T-helper 1 cell treated with Interleukin-12 subunit alpha and Interleukin-12 subunit beta and Interleukin-4 antibody, amounts not matched to agents 30 μg/mL and 1 μg/mL, for 36 hours (primary cell): Measurements from ENCODE around the gene GGCX.

ENCODE experiments used
- H3K27ac Mint-ChIP-seq: one replicate; pipeline ENCODE4 v1.8.0; 2021; ENCODE audit warnings: mild to moderate bottlenecking, mixed read lengths
- H3K27me3 Mint-ChIP-seq: one replicate; pipeline ENCODE4 v1.8.0; 2021; ENCODE audit warnings: low read depth, mixed read lengths
- H3K36me3 Mint-ChIP-seq: one replicate; pipeline ENCODE4 v1.8.0; 2021; ENCODE audit warnings: low read depth, mixed read lengths
- H3K4me1 Mint-ChIP-seq: one replicate; pipeline ENCODE4 v1.8.0; 2021; ENCODE audit warnings: low read depth, mixed read lengths
- H3K4me3 Mint-ChIP-seq: one replicate; pipeline ENCODE4 v1.8.0; 2021; ENCODE audit warnings: mild to moderate bottlenecking, moderate library complexity, mixed read lengths
- H3K9me3 Mint-ChIP-seq: one replicate; pipeline ENCODE4 v1.8.0; 2021; ENCODE audit warnings: mixed read lengths

GGCX gene

DNA sequence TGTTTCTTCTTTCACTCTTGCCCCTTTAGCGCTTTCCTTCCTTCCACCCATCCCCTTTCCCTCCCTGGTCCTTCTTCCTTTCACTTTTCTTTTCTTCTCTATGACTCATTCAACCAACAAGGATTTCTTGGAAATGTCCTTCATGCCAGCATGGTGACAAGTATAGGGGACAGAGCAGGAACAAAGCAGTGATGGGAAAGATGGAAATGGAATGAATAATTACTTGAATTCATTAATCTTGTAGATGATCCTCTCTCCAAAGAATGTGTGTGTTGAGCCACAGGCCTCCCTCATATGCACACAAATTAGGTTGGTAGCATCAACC, 24.4 kb upstream of the GGCX start:
- peaks cover 27% of the 10 kb centered on the region for H3K36me3 Mint-ChIP-seq
- no peaks in the 10 kb centered on the region for H3K27me3 Mint-ChIP-seq
- H3K4me1 Mint-ChIP-seq: peaks cover 42% of the 10 kb centered on the region
- no peaks in the 10 kb centered on the region for H3K9me3 Mint-ChIP-seq
- H3K4me3 Mint-ChIP-seq: peak overlapping the region; percentile 88
- peak overlapping the region; percentile 91 for H3K27ac Mint-ChIP-seq

DNA sequence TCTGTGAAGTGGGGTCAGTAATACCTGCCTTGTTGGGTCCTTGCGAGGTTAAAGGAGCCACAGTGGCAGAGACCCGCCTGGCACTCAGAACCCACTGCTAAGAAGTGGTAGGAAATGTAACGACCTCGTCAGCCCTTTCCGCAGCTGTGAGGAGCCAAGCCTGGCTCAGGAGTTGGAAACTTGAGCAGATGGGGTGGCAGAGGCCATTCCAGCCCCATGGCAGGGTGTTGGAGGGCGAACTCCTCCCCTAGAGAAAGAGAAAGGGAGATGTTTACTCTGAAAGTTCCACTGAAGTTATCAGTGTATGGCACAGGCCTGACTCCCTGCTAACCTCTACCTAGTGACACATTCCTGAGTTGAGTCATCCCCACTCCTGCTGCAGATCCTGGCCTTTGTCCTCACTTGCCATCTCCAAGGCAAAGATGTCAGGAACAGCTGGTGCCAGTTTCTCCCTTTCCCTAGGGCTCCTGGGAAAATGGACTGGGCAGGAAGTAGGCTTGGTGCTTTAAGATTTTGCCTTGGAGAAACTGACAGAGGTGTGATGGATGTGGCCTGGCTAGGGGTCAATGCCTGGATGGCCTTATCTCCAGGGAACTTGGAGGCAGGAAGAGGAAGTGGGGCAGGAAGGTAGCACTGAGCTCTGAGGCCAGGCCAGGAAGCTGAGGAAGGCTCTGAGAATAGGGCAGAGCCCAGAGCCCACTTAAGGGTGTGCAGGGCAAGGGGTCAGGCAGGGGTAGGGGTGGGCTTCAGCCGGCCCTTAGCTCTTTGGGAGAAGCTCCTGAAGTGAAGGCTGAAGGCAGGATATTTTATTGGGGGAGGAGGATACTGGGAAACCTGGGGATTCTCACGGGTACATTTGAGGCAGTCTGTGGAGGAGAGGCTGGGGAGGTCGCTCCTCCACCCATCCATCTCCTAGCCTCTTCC, 23.8 kb upstream of the GGCX start:
- Mint-ChIP-seq H3K36me3 (peaks cover 28% of the 10 kb centered on the region), H3K9me3 (no peaks in the 10 kb centered on the region), H3K27me3 (no peaks in the 10 kb centered on the region), H3K4me1 (peaks cover 46% of the 10 kb centered on the region), H3K4me3 (peak overlapping the region; percentile 88), H3K27ac (peak overlapping the region; percentile 91)

DNA sequence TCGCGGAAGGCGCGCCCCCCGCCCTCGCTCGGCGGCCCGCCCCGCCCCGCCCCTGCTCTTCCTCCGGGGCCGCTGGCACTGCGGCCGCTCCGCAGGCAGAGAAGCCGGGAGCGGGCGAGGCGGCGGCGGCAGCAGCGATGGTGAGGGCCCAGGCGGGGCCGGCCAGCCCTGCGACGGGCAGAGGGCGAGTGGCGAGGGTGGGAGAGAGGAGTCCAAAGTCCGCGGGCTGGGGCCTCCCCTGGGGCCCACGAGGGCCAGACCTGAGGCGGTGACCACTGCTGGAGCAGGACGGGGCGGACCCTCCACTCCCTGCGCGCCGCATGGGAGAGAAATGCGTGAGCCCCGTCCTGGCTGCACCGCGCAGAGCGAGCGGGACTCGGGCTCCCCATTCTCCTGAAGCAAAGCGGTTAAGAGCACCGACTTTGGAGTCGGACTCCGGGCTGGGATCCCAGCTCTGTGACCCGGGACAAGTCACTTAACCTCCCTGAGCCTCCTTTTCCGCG, 23.1 kb upstream of the GGCX start, which contains the start of gene VAMP5:
TSS of gene VAMP5 (plus strand) at position 78 of the 503 bp plus-strand sequence. CDS start at position 138, 60 bp downstream.
- H3K4me1 Mint-ChIP-seq: peaks cover 51% of the 10 kb centered on the region
- peaks cover 32% of the 10 kb centered on the region for H3K36me3 Mint-ChIP-seq
- H3K27ac Mint-ChIP-seq: peak within 1 kb of the TSS; percentile 91
- H3K4me3 Mint-ChIP-seq: peak within 1 kb of the TSS; percentile 88
- no peaks in the 10 kb centered on the region for H3K9me3 Mint-ChIP-seq
- H3K27me3 Mint-ChIP-seq: no peaks in the 10 kb centered on the region

DNA sequence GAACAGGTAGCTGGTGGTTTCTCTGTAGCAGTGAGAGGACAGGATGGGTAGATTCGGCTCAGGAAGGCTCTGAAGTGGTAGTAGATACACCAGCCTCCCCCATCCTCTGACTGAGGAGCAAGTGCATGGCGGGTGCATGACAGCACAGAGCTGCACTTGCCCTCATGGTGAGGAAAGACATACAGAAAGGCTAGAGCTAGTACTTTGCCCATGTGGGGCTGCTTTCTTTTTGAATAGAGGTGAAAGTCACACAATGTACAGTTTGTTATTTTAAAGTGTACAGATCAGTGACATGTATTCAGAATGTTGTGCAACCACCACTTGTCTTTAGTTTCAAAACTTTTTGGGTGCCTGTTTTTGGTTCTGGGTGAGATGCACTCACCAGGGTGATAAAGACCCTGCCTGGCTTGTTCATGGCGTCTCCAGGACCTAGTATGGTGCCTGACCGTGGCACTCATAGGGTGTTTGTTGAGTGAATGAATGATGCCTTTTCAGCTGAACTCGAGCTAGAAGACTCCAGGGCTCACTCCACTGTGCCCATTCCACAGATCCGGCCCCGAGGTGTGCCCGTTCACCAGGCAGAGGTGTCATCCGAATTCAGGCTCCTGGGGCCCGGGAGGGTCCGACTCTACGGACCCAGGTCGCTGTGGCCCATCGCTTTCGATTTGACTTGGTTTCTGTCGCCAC, 22.5 kb upstream of the GGCX start:
- peaks cover 56% of the 10 kb centered on the region for H3K4me1 Mint-ChIP-seq
- H3K27ac Mint-ChIP-seq: peak overlapping the region; percentile 80
- H3K36me3 Mint-ChIP-seq: peaks cover 32% of the 10 kb centered on the region

DNA sequence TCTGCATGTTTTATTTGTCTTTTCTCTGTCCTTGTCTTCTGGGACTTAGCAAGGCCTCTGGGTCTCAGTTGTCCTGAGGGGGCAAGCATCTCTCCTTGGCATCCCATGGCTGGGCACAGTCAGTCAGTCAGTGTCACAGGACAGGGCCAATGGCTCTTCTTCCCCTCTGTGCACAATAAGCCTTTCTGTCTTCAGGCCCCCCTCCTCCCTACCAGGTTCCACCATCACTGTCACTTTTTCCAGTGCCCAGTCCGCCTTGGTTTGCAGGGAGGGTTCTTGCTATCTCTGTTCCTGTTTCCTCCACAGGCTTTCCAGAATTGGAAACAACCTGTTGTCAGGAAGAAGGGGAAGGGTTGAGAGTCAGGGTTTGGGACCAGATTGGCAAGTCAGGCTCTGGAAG, 21.2 kb upstream of the GGCX start:
- H3K36me3 Mint-ChIP-seq: peaks cover 28% of the 10 kb centered on the region
- no peaks in the 10 kb centered on the region for H3K27me3 Mint-ChIP-seq
- peak overlapping the region; percentile 2 for H3K4me3 Mint-ChIP-seq
- no peaks in the 10 kb centered on the region for H3K9me3 Mint-ChIP-seq
- H3K4me1 Mint-ChIP-seq: peaks cover 59% of the 10 kb centered on the region
- H3K27ac Mint-ChIP-seq: peak overlapping the region; percentile 16

More for the DNA sequence above, 22.5 kb upstream of the GGCX start:
- no peaks in the 10 kb centered on the region for H3K9me3 Mint-ChIP-seq
- no peaks in the 10 kb centered on the region for H3K27me3 Mint-ChIP-seq
- peak overlapping the region; percentile 77 for H3K4me3 Mint-ChIP-seq

DNA sequence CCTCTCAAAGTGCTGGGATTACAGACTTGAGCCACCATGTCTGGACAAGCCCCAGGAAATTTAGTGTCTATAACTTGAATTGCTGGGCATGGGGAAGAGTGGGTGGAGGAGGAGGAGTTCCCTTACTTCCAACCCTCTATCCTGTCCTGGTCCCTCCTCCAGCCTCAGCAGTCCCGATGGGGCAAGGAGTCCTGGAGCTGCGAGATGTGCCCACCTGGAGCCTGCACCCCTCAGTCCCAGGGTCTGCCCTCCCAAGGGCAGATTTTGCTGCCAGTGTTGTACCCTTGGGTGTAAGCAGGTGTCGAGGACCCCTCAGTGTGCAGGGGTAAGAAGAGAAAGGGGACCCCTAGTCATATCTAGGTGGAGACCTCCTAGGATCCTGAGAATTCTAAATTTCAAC, 18.9 kb upstream of the GGCX start:
- Mint-ChIP-seq H3K36me3 (peaks cover 29% of the 10 kb centered on the region), H3K4me1 (peaks cover 50% of the 10 kb centered on the region), H3K9me3 (no peaks in the 10 kb centered on the region), H3K4me3 (peak overlapping the region; percentile 53), H3K27ac (no peak overlapping the region), H3K27me3 (no peaks in the 10 kb centered on the region)

DNA sequence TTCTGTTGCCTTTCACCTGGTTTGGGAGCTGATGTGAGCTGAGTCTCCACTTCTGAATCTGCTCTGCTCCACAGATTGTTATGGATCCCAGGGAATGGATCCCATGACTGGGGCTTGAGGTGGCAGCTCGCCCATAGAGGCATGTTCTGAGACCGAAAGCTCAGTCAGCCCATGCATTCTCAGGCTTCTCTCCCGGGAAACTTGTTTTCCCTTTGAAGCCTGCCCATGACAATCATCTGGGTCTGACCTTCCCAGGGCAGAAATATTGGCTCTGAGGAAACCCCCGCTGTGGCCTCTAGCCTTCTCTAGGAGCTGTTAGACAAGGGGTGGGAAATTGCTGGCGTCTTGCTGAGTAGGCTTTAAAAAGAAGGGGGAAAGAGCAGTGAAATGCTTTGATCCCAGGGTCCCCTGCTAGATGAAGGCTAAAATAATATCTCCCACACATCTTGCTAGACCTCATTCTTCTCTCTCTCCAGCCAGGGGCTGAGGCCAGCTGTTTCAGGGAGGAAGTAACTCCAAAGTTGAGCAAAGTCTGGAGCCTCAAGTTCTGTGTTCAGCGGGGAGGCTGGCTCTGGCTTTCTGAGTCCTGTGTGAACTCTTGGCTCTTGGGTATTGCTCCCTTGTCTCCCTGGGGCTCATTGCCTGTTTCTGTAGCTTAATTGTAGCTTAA, 18.1 kb upstream of the GGCX start:
- peak overlapping the region; percentile 93 for H3K4me3 Mint-ChIP-seq
- H3K4me1 Mint-ChIP-seq: peaks cover 45% of the 10 kb centered on the region
- no peaks in the 10 kb centered on the region for H3K9me3 Mint-ChIP-seq
- peak overlapping the region; percentile 70 for H3K27ac Mint-ChIP-seq
- peaks cover 29% of the 10 kb centered on the region for H3K36me3 Mint-ChIP-seq
- no peaks in the 10 kb centered on the region for H3K27me3 Mint-ChIP-seq

DNA sequence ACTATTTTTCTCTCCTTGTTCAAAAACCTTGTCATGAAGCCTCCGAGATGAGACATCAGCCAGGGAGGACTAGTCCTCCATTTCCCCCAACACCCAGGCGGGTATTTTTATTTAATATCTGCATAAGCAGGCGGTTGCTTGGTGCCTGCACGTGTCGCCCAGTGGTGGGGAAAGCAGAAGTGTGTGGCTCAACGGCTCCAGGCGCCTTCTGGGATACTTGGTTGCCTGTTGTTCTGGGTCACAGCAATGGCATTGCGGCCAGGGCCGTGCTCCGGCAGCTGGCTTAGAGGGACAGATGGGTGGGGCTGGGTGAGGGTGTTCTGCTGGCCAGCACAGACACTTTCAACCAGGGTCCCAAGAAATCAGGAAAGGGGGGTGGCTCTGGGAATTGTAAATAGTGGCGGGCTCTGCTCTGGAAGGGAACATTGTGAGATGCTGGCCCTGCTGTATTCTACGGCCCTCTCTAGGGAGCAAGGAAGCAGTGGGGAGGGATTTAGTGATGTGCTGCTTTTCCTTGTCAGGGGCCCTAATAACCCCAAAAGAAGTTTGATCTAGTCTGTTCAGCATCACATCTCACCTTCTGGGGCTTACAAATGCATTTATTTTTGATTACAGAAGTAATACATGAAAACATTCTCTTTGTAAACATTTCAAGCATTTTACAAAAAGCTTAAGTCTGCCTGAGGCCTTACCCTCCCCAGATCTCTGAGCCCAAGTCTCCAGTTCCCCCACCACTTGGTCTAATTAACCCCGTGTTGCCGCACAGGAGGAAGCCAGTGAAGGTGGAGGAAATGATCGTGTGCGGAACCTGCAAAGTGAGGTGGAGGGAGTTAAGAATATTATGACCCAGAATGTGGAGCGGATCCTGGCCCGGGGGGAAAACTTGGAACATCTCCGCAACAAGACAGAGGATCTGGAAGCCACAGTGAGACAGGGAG, 17.2 kb upstream of the GGCX start:
- Mint-ChIP-seq H3K4me1 (peaks cover 39% of the 10 kb centered on the region), H3K36me3 (peaks cover 27% of the 10 kb centered on the region), H3K4me3 (peak overlapping the region; percentile 93), H3K27me3 (no peaks in the 10 kb centered on the region), H3K27ac (peak overlapping the region; percentile 77), H3K9me3 (no peaks in the 10 kb centered on the region)

DNA sequence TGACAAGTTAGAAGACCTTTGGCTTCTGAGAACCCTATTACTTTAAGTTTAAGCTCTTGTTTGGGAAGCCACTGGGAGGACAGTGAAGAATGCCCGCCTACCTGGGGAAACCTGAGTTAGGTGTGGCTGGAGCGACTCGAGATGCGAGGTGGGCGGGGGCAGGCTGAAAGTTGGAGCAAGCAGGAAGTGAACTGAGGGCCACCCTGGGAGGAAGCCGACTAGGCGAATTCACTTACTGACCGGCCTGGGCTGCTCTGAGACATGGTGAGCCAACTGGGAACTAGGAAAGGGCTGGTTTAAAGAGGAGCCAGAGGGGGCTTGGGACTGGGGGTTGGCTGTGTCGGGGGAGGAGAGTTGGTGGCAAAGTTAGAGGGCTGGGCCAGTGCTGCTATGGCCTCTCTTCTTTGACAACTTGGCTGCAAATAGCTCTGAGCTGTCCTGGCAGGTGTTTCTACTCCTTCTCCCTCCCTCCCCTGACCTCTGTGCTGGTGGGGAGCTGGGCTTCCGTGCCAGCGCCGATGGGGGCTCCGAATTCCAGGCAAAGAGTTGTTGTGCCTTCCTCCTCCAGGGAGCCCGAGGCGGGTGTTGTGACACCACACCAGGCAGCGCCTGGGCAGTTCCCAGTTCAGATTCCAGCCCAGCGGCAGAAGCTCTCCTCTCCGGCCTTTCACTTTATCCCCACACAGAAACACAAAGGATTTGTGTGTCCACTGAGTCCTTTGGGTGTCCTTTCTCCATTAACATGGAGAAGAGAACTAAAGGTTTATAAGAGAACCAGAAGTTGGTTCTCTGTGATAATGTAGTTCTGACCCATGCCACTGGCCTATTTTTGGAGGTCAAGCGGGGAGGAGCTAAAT, 16.3 kb upstream of the GGCX start, which contains the start of gene VAMP8:
TSS of gene VAMP8 (plus strand) at position 201 of the 857 bp plus-strand sequence. CDS start at position 262, 61 bp downstream.
- Mint-ChIP-seq H3K27me3 (peaks cover 3% of the 10 kb centered on the region), H3K36me3 (peaks cover 25% of the 10 kb centered on the region), H3K4me1 (peaks cover 33% of the 10 kb centered on the region), H3K4me3 (peak within 1 kb of the TSS; percentile 93), H3K27ac (peak within 1 kb of the TSS; percentile 77), H3K9me3 (no peaks in the 10 kb centered on the region)

DNA sequence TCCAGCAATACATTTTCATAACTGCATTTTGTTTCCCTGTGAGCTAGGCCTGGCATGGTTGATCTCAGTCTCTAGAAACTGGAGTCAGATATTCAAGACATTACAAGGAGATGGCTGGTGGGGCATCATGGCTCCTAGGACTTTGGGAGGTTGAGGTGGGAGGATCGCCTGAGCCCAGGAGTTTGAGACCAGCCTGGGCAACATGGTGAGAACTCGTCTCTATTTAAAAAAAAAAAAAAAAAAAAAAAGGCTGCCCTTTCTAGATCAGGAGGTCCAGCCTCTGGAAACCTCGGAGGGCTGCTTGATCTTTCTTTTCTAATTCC, 15.7 kb upstream of the GGCX start:
- H3K27me3 Mint-ChIP-seq: peaks cover 7% of the 10 kb centered on the region
- H3K4me3 Mint-ChIP-seq: peak overlapping the region; percentile 93
- H3K4me1 Mint-ChIP-seq: peaks cover 33% of the 10 kb centered on the region
- peaks cover 19% of the 10 kb centered on the region for H3K36me3 Mint-ChIP-seq
- H3K27ac Mint-ChIP-seq: peak overlapping the region; percentile 77
- H3K9me3 Mint-ChIP-seq: no peaks in the 10 kb centered on the region

DNA sequence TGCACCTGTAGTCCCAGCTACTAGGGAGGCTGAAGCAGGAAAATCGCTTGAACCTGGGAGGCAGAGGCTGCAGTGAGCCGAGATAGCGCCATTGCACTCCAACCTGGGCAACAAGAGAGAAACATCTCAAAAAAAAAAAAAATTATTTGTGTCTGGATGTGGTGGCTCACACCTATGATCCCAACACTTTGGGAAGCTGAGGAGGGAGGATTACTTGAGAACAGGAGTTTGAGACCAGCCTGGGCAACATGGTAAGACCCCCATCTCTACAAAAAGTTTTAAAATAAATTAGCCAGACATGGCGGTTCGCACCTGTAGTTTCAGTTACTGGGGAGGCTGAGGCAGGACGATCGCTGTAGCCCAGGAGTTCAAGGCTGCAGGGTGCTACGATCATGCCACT, 14.4 kb upstream of the GGCX start:
- Mint-ChIP-seq H3K9me3 (no peaks in the 10 kb centered on the region), H3K27ac (no peak overlapping the region), H3K36me3 (peaks cover 11% of the 10 kb centered on the region), H3K4me3 (no peak overlapping the region), H3K27me3 (peaks cover 19% of the 10 kb centered on the region), H3K4me1 (peaks cover 27% of the 10 kb centered on the region)

DNA sequence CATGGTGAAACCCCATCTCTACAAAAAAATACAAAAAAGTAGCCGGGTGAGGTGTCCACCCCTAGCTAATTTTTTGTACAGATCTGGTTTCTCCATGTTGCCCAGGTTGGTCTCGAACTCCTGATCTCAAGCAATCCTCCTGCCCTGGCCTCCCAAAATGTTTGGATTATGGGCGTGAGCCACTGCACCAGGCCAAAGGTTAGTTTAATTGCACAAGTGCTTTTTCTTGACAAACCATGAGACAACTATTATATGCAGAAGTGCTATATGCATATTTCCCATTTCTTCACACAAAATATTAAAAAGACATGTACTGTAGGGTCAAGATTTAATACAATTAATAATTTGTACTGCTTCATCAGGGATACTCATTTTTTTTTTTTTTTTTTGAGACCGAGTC, 5.0 kb upstream of the GGCX start:
- Mint-ChIP-seq H3K4me1 (peaks cover 8% of the 10 kb centered on the region), H3K9me3 (no peaks in the 10 kb centered on the region), H3K27me3 (peaks cover 22% of the 10 kb centered on the region), H3K4me3 (no peak overlapping the region), H3K27ac (no peak overlapping the region), H3K36me3 (no peaks in the 10 kb centered on the region)

DNA sequence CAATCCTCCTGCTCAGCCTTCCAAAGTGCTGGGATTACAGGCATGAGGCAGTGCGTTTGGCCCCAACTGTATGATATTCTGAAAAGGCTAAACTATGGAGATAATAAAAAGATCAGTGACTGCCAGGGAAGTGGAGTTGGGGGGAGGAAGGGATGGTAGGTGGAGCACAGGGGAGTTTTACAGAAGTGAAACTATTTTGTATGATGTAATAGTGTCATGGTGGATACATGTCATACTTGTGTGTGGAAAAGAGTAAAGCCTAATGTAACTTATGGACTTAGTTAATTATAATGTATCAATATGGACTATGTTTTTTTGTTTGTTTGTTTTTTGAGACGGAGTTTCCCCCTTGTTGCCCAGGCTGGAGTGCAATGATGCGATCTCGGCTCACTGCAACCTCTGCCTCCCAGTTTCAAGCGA, 2.9 kb upstream of the GGCX start:
- no peaks in the 10 kb centered on the region for H3K36me3 Mint-ChIP-seq
- H3K27ac Mint-ChIP-seq: peak overlapping the region; percentile 14
- peaks cover 20% of the 10 kb centered on the region for H3K4me1 Mint-ChIP-seq
- peak overlapping the region; percentile 8 for H3K4me3 Mint-ChIP-seq
- H3K27me3 Mint-ChIP-seq: peaks cover 7% of the 10 kb centered on the region
- H3K9me3 Mint-ChIP-seq: no peaks in the 10 kb centered on the region
